ENCODE data around the gene SUPT3H. TPM values are rescaled to one million over a fixed set of nuclear protein-coding genes. Genes with fewer than 3 reads are reported as not detected.

Gene SUPT3H
- total RNA-seq, 6 experiments from 2014 or later, result 0.95 to 2.8 (median 2.0) TPM

DNA sequence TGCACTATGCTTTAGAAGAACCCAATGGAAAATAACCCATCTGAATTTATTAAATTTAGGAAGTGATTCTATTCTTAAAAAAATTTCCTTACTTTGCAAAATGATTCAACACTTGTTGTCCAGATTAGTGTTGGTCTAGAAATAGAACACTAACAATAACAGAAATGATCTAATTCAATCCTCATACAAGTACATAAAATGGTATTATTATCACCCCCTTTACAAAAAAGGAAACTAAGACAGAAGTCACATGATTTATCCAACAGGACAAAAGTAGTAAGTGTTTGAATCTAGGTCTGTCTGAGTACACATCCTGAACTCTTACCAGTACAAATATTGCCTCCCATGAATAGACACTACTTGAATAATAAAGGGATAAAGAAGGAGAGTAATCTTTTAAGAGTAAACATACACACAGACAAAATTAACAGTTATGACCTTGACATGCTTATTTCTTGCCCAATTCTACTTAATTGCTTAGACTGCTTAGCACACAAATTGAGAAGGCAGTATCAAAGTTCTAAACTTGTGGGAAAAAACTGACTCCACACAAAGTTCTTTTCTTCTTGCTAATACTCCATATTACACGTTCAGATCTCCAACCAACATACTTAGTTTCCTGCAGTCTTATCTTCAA, 245.0 kb downstream of the SUPT3H start:
- no peak for DNase-seq
- intact Hi-C loops (cut with DNase I), result no loop called here
- no peaks in the 10 kb centered on the region for H3K36me3 ChIP-seq
- no peak overlapping the region for H3K4me3 ChIP-seq
- TF ChIP-seq, protein P1, sequence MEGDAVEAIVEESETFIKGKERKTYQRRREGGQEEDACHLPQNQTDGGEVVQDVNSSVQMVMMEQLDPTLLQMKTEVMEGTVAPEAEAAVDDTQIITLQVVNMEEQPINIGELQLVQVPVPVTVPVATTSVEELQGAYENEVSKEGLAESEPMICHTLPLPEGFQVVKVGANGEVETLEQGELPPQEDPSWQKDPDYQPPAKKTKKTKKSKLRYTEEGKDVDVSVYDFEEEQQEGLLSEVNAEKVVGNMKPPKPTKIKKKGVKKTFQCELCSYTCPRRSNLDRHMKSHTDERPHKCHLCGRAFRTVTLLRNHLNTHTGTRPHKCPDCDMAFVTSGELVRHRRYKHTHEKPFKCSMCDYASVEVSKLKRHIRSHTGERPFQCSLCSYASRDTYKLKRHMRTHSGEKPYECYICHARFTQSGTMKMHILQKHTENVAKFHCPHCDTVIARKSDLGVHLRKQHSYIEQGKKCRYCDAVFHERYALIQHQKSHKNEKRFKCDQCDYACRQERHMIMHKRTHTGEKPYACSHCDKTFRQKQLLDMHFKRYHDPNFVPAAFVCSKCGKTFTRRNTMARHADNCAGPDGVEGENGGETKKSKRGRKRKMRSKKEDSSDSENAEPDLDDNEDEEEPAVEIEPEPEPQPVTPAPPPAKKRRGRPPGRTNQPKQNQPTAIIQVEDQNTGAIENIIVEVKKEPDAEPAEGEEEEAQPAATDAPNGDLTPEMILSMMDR (IDR thresholded peaks at IDR 0.05), result no peak
- TF ChIP-seq POLR2A (IDR thresholded peaks at IDR 0.05), result no peak
- no peak overlapping the region for H3K27ac ChIP-seq
- peak in 1 of 4 donors; percentile 32 for ATAC-seq
- H3K9me3 ChIP-seq, result no peaks in the 10 kb centered on the region
- WGBS (ENCODE audit: insufficient coverage, low coverage, low lambda C conversion rate, missing lambda C conversion rate), result 48% methylated on average over 1 of the region's 1 CpG
- peaks cover 0 to 11% (median 0%) of the 10 kb centered on the region in 4 donors for H3K4me1 ChIP-seq
- H3K27me3 ChIP-seq, result no peaks in the 10 kb centered on the region

GRCh38 chr6:45132059-45132458, 245.7 kb downstream of the SUPT3H start:
- H3K27me3 ChIP-seq, result no peaks in the 10 kb centered on the region
- no peaks in the 10 kb centered on the region for H3K36me3 ChIP-seq
- TF ChIP-seq POLR2A (IDR thresholded peaks at IDR 0.05), result no peak
- TF ChIP-seq, protein P1 (IDR thresholded peaks at IDR 0.05), result no peak
- peaks cover 0 to 11% (median 0%) of the 10 kb centered on the region in 4 donors for H3K4me1 ChIP-seq
- H3K27ac ChIP-seq, result no peak overlapping the region
- no peak overlapping the region for H3K4me3 ChIP-seq
- H3K9me3 ChIP-seq, result no peaks in the 10 kb centered on the region
- DNase-seq (no peak), ATAC-seq (no peak)
- intact Hi-C loops (cut with DNase I), result no loop called here
- 44% methylated on average over 1 of the region's 1 CpG for WGBS (ENCODE audit: insufficient coverage, low coverage, low lambda C conversion rate, missing lambda C conversion rate)

DNA sequence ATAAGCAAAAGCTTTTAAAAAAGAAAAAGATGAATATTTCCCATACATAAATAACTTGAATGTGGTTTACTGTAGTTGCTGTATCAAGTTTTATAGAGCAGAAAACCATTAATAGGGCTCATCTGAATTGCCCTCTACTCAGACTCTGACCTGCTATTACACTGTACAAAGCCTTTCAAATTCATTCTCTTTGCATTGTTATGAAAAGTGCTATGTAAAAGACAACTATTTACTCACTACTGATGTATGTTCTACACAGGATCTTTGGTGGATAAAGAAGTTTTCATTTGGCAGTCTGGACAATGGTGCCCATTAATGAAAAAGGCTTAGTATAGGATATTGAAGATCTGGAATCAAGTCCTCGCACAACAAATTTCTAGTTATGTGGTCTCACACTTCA, 248.7 kb downstream of the SUPT3H start:
- Histone ChIP-seq H3K36me3 (no peaks in the 10 kb centered on the region), H3K27ac (no peak overlapping the region), H3K4me3 (no peak overlapping the region), H3K27me3 (no peaks in the 10 kb centered on the region), H3K4me1 (peaks cover 0 to 11% (median 0%) of the 10 kb centered on the region in 4 donors), H3K9me3 (no peaks in the 10 kb centered on the region)
- 94% methylated on average over 1 of the region's 1 CpG for WGBS (ENCODE audit: insufficient coverage, low coverage, low lambda C conversion rate, missing lambda C conversion rate)
- ATAC-seq, result no peak
- TF ChIP-seq, protein P1 (IDR thresholded peaks at IDR 0.05), result no peak
- no peak for TF ChIP-seq POLR2A (IDR thresholded peaks at IDR 0.05)
- no peak for DNase-seq
- intact Hi-C loops (cut with DNase I), result no loop called here

GRCh38 chr6:45127185-45127584, 250.5 kb downstream of the SUPT3H start:
- ATAC-seq (no peak), DNase-seq (no peak)
- TF ChIP-seq, protein P1 (IDR thresholded peaks at IDR 0.05), result no peak
- TF ChIP-seq POLR2A (IDR thresholded peaks at IDR 0.05), result no peak
- Histone ChIP-seq H3K27ac (no peak overlapping the region), H3K27me3 (no peaks in the 10 kb centered on the region), H3K4me3 (no peak overlapping the region), H3K9me3 (no peaks in the 10 kb centered on the region), H3K4me1 (peaks cover 0 to 2% (median 0%) of the 10 kb centered on the region in 4 donors), H3K36me3 (no peaks in the 10 kb centered on the region)
- intact Hi-C loops (cut with DNase I), result no loop called here
- WGBS (ENCODE audit: insufficient coverage, low coverage, low lambda C conversion rate, missing lambda C conversion rate), result 93% methylated on average over 2 of the region's 2 CpGs

- Histone ChIP-seq H3K36me3 (no peaks in the 10 kb centered on the region), H3K4me3 (no peak overlapping the region), H3K27ac (no peak overlapping the region), H3K9me3 (no peaks in the 10 kb centered on the region), H3K27me3 (no peaks in the 10 kb centered on the region), H3K4me1 (no peaks in the 10 kb centered on the region)
- intact Hi-C loops (cut with DNase I), result no loop called here
- ATAC-seq, result no peak
- no peak for DNase-seq
- TF ChIP-seq, protein P1 (IDR thresholded peaks at IDR 0.05), result no peak
- no peak for TF ChIP-seq POLR2A (IDR thresholded peaks at IDR 0.05)
Observed at GRCh38 chr6:45126033-45126432, 251.7 kb downstream of the SUPT3H start.

All from right lobe of liver (tissue), 6 donors.